HG03135 (cell line): ENCODE results near the gene MRNIP.

Experiments used
- ATAC-seq: cut with Tn5 transposase; IDR thresholded peaks from one replicate; pipeline ENCODE4 v1.9.1; 2021; ENCODE audit warnings: mild to moderate bottlenecking, moderate library complexity; ENCODE audit not compliant: unreplicated experiment

The MRNIP gene

GRCh38 chr5:179858586-179859427, at the start of gene MRNIP:
TSS of gene MRNIP (minus strand) at chr5:179858817. CDS start at chr5:179858796, 21 bp downstream.
- ATAC-seq = peak; percentile 97

GRCh38 chr5:179907556-179908324, 49.1 kb upstream of the MRNIP start, which contains the start of gene TBC1D9B:
TSS of gene TBC1D9B (minus strand) at chr5:179907897. CDS start at chr5:179907821, 76 bp downstream.
- peak; percentile 92 for ATAC-seq

GRCh38 chr5:179906795-179907555, 48.4 kb upstream of the MRNIP start:
- ATAC-seq = peak; percentile 34

- ATAC-seq = no peak
These were observed 47.7 kb upstream of the MRNIP start for GRCh38 chr5:179906294-179906794.

- ATAC-seq = no peak
These were observed 46.5 kb upstream of the MRNIP start for GRCh38 chr5:179905161-179905560.

GRCh38 chr5:179904463-179905160, 46.0 kb upstream of the MRNIP start:
- ATAC-seq = no peak

GRCh38 chr5:179902763-179903158, 44.1 kb upstream of the MRNIP start:
- no peak for ATAC-seq

GRCh38 chr5:179901915-179902762, 43.5 kb upstream of the MRNIP start:
- no peak for ATAC-seq

GRCh38 chr5:179901462-179901861, 42.8 kb upstream of the MRNIP start:
- ATAC-seq = no peak

GRCh38 chr5:179900711-179901110, 42.1 kb upstream of the MRNIP start:
- no peak for ATAC-seq

GRCh38 chr5:179900206-179900605, 41.6 kb upstream of the MRNIP start:
- ATAC-seq = no peak

GRCh38 chr5:179895861-179896260, 37.2 kb upstream of the MRNIP start:
- no peak for ATAC-seq

- no peak for ATAC-seq
These were observed 35.6 kb upstream of the MRNIP start for GRCh38 chr5:179893958-179894895.

- ATAC-seq = no peak
These were observed 34.7 kb upstream of the MRNIP start for GRCh38 chr5:179893076-179893957.

GRCh38 chr5:179892255-179892654, 33.6 kb upstream of the MRNIP start:
- no peak for ATAC-seq

GRCh38 chr5:179890751-179891682, 32.4 kb upstream of the MRNIP start:
- no peak for ATAC-seq
